Stimulated activated naive CD8-positive, alpha-beta T cell treated with anti-CD3 and anti-CD28 coated beads, Interleukin-15, Interleukin-2, amounts not matched to agents 100 U/mL and 50 U/mL, for 24 hours (primary cell): Measurements from ENCODE around the gene XXYLT1.
A peak's percentile ranks its signal among the peaks of the same experiment; 100 is the strongest.

Experiments
- ATAC-seq: fragments of 150-1000 bp; cut with Tn5 transposase; one replicate; pipeline ENCODE4 v1.10.0; 2021
- DNase-seq: peaks from one replicate; pipeline ENCODE4 v3.0.0; 2021

The XXYLT1 gene

DNA sequence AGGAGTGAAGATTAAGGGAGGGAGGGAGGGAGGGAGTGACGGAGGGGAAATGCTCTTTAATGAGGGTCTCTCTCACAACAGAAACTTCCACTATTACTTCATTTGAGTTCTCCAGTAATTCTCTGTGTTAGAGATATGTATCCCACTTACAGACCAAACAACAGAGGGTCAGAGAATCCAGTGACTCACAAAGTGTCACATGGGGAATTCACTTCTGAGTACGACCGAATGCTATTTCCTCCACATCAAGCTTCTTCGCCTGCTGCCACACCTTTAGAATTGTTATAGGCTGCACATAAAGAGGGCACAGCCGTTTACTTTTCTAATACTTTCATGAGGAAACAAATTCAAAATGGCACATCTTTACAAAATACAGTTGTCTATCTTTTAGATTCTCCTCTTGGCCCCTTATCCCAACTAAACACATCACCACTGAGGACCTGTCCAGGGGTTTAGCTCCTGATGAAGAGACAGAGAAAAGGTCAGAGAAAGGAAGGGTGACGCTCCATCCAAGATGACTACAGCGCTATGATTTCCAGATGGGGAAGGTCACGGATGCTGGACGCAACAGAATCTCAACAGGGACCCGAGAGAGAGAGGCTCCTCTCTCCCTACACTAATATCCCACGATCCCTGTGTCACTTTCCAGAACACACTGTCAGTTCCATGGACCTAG lies 119.0 kb downstream of the XXYLT1 start:
- DNase-seq = no peak

DNA sequence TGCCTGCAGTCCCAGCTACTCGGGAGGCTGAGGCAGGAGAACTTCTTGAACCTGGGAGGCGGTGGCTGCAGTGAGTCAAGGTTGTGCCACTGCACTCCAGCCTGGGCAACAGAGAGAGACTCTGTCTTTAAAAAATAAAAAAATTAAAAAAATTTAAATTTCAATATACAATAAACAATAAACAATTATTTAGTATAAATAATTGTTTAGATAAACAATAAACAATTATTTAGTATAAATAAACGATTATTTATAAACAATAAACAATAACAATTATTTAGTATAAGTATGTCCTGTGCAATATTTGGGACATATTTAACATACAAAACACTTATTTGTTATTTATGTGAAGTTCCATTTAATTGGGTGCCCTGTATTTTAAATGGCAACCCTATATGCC lies 119.6 kb downstream of the XXYLT1 start:
- no peak for ATAC-seq
- no peak for DNase-seq

More for the DNA sequence above, 119.0 kb downstream of the XXYLT1 start:
- no peak for ATAC-seq

DNA sequence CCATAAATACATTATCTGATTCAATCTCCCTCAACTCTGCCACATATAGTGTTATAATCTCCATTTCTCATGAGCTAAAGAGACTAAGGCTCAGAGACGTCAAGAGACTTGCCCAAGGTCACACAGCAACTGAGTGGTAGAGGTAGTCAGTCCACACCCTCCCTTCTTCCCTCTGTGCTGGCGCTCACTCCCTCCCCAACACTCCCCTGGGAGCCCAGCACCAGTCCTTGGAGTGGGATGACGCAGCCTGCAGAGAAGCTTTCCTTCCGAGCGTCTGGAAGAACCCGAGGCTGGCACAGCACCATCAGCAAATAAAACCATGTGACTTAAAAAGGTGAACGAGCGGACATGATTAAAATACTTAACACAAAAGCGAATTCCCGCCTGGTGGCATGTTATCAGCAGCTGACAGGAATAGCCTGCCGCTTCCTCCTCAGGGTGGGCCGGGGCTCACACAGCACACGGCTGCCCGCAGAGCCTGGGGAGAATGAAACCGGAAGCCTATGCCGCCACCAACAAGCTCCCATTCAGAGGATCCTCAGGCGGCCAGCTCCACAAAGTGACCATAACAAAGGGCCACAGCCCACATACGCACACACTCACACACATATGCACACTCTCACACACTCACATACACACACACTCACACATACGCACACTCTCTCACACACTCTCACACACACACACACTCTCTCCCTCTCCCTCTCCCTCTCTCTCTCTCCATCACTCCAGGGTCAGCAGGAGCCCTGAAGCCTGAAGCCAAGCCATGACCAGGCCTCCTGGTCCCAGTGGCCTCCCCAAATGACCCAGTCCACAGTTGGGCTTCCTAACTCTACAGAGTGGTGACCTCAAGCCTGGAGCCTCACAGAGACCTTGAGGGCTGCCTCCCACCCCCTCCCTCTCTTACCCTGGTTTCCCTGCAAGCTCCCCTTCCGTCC lies 120.5 kb downstream of the XXYLT1 start:
- DNase-seq (peak; percentile 42), ATAC-seq (peak; percentile 34)

DNA sequence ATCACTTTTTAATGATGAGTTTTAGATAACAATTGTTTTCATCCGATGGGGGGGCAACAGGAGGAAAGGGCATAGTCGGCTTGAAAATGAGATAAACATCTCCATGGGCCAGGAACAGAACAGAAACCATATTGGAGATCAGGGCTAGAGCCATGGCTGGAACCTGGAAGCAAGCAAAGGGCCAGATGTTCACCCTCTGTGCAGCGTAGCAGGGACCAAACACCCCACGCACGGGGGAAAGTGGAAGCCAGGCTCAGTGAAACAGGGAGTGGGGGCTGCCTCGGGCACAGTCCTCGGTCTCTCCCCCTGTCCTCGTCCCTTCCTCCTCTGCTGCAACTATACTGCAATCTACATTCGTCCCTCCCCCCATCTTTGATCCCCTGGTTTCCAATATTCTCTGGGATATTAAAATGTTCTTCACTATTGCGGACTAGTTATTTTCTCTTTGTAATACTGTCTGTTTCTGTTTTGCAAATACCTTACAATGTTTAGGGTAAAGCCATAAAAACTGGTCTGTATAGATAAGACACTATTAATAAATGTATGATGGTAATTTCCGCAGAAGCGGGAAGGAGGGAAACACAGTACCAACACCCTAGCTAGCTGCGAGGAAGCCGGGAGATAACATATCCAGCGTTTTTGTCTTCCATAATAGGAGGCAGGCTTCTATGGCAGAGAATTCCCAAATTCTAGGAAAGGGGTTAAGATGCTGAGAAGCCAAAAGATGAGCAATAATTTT lies 121.5 kb downstream of the XXYLT1 start:
- DNase-seq = no peak
- ATAC-seq = no peak

DNA sequence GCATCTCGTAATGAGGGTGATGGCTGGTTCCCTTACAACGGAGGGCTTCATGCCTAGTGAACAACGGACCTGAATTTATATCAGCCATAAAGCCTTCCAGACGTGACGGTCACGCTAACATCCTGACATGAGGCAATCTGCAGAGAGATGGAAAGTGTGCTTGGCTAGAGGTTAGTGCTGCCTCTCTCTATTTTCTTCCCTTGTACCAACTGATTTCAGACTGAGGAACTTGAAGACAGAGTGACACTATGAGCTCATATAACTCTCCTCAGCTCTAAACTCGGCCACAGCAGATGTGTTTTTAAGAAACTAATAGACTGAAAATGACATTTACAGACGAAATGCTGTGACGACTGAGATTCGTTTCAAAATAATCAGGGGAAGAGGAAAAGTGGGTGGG lies 122.4 kb downstream of the XXYLT1 start:
- no peak for ATAC-seq
- DNase-seq = no peak

DNA sequence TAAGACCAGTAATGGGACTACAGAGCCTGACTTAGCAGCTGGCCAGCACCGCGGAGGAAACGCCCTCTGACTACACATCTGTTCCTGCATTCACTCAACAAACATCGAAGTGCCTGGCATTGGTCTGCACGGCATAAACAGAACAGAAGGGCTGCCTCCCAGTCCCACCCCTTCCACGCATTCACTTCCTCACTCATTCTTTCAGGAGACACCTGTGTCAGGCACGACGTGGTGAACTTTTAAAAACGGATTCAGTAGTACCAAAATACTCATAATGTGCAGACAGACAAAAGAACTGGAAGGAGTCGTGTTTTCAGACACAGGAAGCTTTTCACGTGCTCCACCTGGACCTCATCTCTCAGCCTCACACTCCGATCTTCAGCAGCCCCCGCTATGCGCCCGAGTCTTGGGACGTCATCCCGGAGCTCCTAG lies 123.3 kb downstream of the XXYLT1 start:
- DNase-seq = peak; percentile 44
- peak; percentile 73 for ATAC-seq

DNA sequence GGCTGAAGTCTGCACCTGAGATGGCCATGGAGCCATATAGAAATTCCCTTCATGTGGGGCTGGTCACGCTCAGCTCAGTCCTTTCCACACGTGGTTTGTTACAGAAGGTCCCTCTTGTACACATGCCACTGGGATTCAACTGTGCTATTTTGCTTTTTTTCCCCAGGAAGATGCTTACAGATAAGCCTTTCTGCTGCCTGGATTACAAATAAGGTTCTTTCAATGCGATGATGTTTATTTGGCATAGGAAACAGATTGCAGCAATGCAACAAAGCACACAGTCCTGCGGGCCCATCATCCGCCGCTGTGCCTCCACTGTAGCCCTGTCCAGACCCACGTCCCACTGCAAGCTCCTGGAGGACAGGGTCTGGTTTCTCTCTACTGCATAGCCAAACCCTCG lies 124.8 kb downstream of the XXYLT1 start:
- DNase-seq (no peak), ATAC-seq (no peak)

DNA sequence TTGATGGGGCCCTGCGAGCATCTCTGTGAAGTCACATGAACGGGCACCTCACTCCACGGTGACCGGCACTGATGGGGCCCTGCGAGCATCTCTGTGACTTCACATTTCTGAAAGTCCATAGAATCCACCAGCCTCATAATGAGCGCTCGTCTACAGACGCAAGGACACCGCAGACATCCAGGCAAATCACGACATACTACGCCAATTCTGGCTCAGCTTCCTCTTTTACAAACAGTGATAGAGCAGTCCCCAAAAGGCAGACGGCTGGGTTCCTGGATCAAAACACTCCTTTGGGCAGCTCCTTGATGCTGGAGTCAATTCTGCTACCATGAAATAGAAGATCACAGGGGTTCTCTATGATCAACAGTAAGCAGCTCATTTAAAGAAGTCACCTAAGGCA lies 125.4 kb downstream of the XXYLT1 start:
- no peak for DNase-seq
- no peak for ATAC-seq

DNA sequence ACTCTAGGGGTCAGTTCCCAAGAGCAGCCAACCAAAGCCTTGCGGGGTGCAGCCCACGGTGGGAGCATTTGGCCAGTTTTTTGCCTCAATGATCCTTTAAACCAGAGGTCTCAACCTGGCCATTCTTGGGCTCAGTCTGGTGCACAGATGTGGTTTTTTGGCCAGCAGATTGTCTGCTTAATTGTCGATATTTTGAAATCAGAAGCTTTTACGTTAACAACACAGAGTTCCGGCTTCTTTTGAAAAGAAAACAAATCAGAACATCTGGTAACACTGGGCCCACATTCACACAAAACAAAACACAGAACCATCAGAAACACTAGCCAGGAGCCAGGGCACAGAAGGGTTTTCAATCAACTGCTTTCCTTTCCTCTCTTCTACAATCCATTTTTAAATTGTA lies 127.7 kb downstream of the XXYLT1 start:
- DNase-seq (no peak), ATAC-seq (no peak)

DNA sequence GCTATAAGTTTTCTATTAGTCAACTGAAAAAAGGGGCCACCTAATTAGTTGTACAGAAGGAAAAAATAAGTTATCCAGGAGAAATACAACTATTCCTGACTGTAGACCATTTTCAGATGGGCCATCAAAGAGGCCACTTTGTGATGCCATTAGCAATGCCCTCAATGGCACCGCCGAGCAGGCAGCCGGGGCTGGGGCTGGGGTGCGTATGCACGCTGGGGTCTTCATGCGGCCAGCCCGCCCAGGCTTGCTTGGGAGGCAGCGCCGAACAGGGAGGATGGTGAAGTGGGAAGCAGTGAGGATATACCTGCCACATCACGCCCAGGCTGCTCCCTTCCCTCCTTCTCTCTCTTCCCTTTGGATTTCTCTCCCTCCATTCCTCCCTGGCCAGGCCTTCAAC lies 128.4 kb downstream of the XXYLT1 start:
- no peak for ATAC-seq
- DNase-seq = no peak

DNA sequence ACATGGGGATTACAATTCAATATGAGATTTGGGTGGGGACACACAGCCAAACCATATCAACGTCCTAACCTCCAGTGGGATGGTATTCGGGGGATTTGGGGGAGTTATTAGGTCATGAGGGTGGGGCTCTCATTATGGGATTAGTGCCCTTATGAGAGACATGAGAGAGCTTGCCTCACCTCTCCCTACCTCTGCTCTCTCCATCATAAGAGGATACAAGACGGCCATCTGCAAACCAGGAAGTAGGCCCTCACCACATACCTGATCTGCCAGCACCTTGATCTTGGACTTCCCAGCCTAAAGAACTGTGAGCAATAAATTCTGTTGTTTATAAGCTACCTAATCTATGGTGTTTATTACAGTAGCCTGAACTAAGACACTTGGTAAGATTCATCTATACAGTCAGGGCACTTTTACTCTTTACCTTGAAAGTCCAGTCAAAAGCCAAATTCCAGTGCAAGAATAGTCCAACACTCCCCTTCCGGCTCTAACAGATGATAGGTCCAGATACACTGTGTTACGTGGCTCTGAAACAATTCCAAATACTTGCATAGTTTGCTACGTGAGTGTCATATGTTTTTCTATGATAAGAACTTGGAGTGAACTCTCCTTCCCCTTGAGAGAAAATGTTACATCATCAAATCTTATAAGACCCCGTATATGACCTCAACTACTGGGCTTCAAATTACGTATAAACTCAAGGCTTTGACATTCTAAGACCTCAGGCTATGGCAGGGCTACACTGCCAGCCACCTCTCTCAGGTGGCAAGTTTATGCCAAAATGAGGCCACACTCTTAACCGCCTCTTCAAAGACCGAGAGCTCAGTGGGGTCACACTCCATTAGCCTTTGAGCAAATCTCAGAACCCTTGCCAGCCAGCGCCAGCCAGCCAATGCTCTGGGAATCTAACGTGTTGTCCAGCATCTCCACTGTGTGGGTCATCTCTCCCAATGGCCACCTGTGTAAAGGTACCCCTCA lies 129.9 kb downstream of the XXYLT1 start:
- DNase-seq (no peak), ATAC-seq (no peak)

DNA sequence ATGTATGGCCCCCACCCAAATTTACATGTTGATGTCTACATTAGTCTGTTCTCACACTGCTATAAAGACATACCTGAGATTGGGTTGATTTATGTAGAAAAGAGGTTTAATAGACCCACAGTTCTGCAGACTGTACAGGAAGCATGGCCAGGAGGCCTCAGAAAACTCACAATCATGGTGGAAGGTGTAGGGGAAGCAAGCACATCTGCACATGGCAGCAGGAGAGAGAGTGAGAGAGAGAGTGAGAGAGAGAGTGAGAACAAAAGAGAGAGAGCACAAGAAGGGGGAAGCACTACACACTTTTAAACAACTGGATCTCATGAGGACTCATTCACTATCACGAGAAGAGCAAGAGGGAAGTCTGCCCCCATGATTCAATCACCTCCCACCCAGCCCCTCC lies 130.5 kb downstream of the XXYLT1 start:
- no peak for ATAC-seq
- no peak for DNase-seq

DNA sequence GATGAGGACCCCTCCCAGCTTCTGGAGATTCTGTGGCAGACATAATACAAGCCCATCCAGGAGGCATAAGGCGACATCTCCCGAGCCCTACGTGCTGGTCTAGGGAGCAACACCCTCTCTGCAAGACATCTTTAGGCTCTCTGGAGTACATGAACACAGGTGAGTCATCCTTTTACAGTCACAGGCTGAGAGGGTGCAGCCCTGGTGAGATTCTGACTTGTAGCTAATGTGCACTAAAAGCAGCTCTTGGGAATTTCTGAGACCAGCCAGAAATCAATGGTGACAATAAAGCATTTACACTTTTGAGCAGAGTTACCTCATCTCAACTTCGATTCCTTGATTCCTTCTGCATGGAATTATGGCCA lies 131.1 kb downstream of the XXYLT1 start:
- ATAC-seq (no peak), DNase-seq (no peak)

DNA sequence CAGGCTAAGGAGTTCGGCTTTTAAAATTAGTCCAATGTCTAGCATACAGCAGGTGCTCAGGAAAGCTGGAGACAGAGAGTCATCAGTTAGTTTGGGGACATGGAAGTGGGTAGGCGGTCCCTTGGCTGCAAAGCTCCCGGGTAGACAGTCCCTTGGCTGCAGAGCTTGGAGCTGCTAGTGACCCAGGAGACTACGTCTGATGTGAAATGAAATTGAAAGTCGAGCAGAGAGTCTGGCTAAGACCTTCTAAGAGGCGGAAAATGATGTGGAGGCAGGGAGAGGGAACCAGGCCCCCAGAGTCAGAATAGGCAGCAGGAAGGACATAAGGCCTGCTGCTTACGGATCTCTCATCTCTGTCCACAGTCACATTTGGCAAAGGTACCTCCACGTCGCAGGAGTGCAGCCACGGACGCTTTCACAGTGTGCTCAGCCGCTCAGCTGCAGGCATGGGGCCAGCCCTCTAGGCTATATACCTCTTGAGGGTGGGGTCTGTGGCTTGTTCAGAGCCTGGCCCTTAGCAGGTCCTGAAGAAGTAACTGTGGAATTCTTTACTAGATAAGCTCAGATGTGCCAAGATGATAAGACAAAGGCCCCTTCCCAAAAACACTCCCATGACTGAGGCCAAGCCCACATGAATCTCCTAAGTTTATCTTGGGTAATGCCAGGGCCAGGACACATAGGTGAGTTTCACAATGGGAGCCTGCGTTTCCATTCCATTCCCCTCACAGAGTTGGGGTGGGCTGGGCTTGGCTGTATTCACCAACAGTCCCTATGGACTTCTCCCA lies 131.7 kb downstream of the XXYLT1 start:
- DNase-seq (no peak), ATAC-seq (no peak)

DNA sequence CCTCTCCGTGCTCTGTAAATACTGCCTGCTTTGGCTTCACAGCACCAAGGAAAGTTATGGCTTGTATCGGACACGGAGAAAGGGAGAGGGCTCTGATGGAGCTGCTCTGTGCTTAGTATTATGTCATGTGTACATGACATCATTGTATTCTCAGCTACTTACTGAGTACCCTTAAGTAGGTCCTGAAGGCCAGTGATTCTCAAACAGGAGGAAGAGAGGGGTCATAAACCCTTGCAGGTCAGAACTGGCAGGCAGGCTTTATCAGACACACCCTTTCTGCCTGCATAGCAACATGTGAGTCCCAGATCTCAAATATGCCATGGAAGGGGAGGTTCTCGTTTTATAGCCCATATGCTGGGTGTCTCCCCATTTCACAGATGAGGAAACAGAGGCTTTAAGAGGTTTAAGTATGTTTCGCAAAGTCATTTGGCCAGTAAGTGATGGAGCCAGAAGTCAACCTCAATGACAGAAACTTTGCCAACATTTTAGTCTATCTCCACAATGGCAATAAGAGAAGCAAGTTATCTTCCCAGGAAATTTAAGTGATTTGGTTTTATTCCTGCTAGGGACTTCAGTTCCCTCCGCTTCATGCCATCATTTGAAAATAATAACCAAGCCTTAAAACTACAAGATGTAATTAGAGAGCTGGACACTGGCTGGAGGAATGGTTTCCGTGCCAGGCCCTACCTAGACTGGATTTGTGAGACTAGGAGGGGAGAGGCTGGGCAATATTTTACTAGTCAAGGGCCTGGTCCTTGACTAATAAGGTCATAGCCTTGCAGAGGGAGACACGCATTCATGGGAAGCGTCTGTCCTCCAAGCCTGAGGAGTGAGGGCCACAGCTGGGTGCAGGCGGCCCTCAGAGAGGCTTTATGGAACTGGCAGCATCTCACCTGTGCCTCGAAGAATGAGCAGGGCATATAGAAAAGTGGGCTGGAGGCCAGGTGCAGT lies 133.0 kb downstream of the XXYLT1 start:
- ATAC-seq (no peak), DNase-seq (no peak)

DNA sequence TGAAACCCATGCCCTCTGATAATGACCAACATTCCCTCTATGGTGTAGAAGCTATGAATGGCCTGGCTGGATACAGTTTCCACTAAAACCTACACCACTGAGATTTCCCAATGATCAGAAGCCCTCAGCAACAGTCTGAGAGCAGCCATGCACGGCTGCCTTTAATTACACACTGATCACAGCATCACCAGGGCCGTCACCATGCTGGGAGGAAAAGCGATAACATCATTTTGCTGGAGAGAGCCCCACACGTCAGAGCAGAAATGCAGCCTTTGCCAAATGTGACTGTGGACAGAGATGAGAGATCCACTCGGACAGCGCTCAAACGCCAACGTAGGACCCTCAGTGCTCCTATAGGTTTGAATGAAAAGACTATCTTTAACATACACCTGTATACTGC lies 135.0 kb downstream of the XXYLT1 start:
- DNase-seq = no peak
- no peak for ATAC-seq

DNA sequence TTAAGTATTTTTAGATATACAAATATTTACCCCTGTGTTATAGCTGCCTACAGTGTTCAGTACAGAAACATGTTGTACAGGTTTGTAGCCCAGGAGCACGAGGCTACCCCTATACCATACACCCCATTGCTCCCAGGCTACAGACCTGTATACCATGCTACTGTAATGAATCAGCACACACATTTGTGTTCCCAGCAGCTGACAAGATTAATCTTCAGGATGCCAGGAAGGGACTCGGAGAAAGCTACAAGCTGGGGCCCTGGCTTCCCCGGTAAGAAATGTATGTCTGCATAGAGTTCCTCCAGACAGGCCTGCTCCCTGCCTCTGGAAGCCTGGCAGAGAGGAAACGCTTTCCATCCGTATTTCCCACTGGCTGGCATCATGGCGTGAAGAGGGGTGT lies 136.5 kb downstream of the XXYLT1 start:
- ATAC-seq (no peak), DNase-seq (no peak)

DNA sequence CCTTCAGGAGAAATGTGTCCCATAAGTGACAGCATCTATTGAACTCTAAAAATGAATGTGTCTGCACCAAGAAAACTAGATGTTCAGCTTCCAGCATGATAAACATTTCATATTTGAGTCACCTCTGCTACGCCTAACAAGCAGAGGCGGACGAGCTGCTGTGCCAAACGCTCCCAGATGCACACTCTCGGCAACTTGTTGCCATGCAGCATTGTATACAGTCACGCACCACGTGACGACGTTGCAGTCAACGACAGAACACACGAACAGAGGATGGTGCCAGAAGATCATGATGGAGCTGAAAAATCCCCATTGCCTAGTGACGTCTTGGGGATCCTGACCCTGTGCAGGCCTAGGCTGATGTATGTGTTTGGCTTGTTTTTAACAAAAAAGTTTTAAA lies 137.5 kb downstream of the XXYLT1 start:
- DNase-seq (no peak), ATAC-seq (peak; percentile 26)

DNA sequence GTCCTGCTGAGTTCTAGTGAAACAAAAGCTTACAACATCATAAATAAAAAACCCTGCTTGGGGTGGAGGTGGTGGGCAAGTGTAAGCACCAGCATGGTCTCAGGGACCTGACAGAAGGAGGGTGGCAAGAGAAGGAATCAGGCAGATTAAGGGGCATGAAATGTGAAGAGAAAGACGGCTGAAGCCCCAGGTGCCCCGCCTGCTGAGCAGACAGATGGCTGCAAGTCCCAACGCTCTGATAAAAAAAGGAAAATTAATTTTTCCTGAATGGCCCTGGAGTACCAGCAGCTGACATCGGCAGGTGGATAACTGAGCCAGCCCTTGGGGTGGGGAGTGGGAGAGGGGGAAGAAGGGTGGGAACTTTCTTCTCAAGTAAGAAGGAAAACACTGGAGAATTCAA lies 137.9 kb downstream of the XXYLT1 start:
- DNase-seq (no peak), ATAC-seq (no peak)

DNA sequence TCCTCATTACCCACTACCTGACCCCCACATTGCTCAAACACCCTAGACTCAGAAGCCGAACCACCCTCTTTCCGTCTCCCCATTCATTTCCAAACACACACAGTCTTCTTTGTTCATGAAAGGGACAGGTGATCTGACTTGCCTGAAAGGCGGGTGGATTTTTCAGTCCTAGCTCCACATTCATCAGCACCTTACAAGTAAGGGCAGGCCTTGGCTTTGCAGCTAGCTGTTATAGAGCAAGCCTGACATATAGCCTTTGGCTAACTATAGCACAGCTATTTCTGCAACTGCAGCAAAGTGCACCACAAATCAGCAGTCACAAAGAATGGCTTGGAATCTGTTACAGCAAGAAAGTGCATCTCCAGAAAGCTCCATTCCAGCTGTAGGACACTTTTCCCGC lies 139.8 kb downstream of the XXYLT1 start:
- no peak for DNase-seq
- no peak for ATAC-seq
